Kidney tubule cell (primary cell): ENCODE data around the gene SCAANT1.

ENCODE experiments used
- DNase-seq: peaks from one replicate; pipeline ENCODE4 v3.0.0-alpha.2; 2018; ENCODE audit warnings: low spot score

SCAANT1 gene

GRCh38 chr3:63911873-63912767, at the start of gene SCAANT1:
TSS of gene SCAANT1 (minus strand) at chr3:63912383.
- DNase-seq: peak; percentile 91

GRCh38 chr3:63961891-63962290, 49.7 kb upstream of the SCAANT1 start:
- peak; percentile 67 for DNase-seq

- DNase-seq: peak; percentile 55
Measured at GRCh38 chr3:63960048-63960711, 48.0 kb upstream of the SCAANT1 start.

GRCh38 chr3:63959146-63959545, 47.0 kb upstream of the SCAANT1 start:
- DNase-seq: no peak

- DNase-seq: peak; percentile 62
Measured at GRCh38 chr3:63955830-63956545, 43.8 kb upstream of the SCAANT1 start.

- DNase-seq: no peak
Measured at GRCh38 chr3:63955036-63955650, 43.0 kb upstream of the SCAANT1 start.

GRCh38 chr3:63954182-63954581, 42.0 kb upstream of the SCAANT1 start:
- peak; percentile 79 for DNase-seq

- peak; percentile 50 for DNase-seq
Measured at GRCh38 chr3:63952248-63952594, 40.0 kb upstream of the SCAANT1 start.

GRCh38 chr3:63951492-63952247, 39.5 kb upstream of the SCAANT1 start:
- DNase-seq: no peak

GRCh38 chr3:63950698-63951097, 38.5 kb upstream of the SCAANT1 start:
- no peak for DNase-seq

GRCh38 chr3:63949005-63949404, 36.8 kb upstream of the SCAANT1 start:
- peak; percentile 29 for DNase-seq

GRCh38 chr3:63947594-63947993, 35.4 kb upstream of the SCAANT1 start:
- no peak for DNase-seq

- no peak for DNase-seq
Measured at GRCh38 chr3:63946753-63947152, 34.6 kb upstream of the SCAANT1 start.

- no peak for DNase-seq
Measured at GRCh38 chr3:63945558-63946096, 33.4 kb upstream of the SCAANT1 start.

- DNase-seq: no peak
Measured at GRCh38 chr3:63943678-63944077, 31.5 kb upstream of the SCAANT1 start.

GRCh38 chr3:63942528-63942927, 30.3 kb upstream of the SCAANT1 start:
- DNase-seq: no peak

- DNase-seq: no peak
Measured at GRCh38 chr3:63940389-63940757, 28.2 kb upstream of the SCAANT1 start.

- DNase-seq: peak; percentile 61
Measured at GRCh38 chr3:63937661-63938651, 25.8 kb upstream of the SCAANT1 start.

GRCh38 chr3:63936925-63937324, 24.7 kb upstream of the SCAANT1 start:
- no peak for DNase-seq
